Glomerular endothelial cell (primary cell): ENCODE data around the gene ZNF491. TPM values are rescaled to one million over a fixed set of nuclear protein-coding genes. Genes with fewer than 3 reads are reported as not detected.
"Not testable (repeated sequence)": the region's sequence is repeated elsewhere in the genome, so short reads cannot be mapped to it uniquely, and the experiment has no call there.

ENCODE experiments used
- DNase-seq: peaks from one replicate; pipeline ENCODE4 v3.0.0-alpha.2; 2011; ENCODE audit warnings: low read depth, low spot score; ENCODE audit errors: extremely low read depth
- total RNA-seq: library from RNA; depleted of rRNA; stranded (reverse); fragments of >200 nt; gene quantifications from 2 replicates; pipeline ENCODE4 v1.2.3, GENCODE V29; 2015

Gene ZNF491
- total RNA-seq, 1 donor from 2014 or later: 3.1 TPM

GRCh38 chr19:11806354-11807098 is 8.2 kb downstream of the ZNF491 start:
- DNase-seq: no peak

- DNase-seq: no peak
These were observed 8.7 kb downstream of the ZNF491 start for GRCh38 chr19:11807099-11807380.

GRCh38 chr19:11813703-11814028 is 15.3 kb downstream of the ZNF491 start:
- DNase-seq: no peak

- DNase-seq: peak; percentile 51
These were observed 15.8 kb downstream of the ZNF491 start, which contains the start of gene ZNF440 for GRCh38 chr19:11814029-11814699. TSS of gene ZNF440 (plus strand) at chr19:11814273. CDS start at chr19:11814448, 175 bp downstream.

- no peak for DNase-seq
These were observed 16.3 kb downstream of the ZNF491 start for GRCh38 chr19:11814700-11815035.

GRCh38 chr19:11821474-11822109 is 23.3 kb downstream of the ZNF491 start:
- DNase-seq: no peak

- not testable (repeated sequence) for DNase-seq
These were observed 30.9 kb downstream of the ZNF491 start for GRCh38 chr19:11828957-11829876.

- DNase-seq: no peak
These were observed 34.1 kb downstream of the ZNF491 start for GRCh38 chr19:11832253-11832912.

GRCh38 chr19:11833541-11833940 is 35.2 kb downstream of the ZNF491 start:
- no peak for DNase-seq

GRCh38 chr19:11835626-11836066 is 37.3 kb downstream of the ZNF491 start:
- DNase-seq: not testable (repeated sequence)

- DNase-seq: no peak
These were observed 45.4 kb downstream of the ZNF491 start for GRCh38 chr19:11843722-11844121.

- not testable (repeated sequence) for DNase-seq
These were observed 49.3 kb downstream of the ZNF491 start for GRCh38 chr19:11847615-11848014.

- no peak for DNase-seq
These were observed 49.9 kb downstream of the ZNF491 start for GRCh38 chr19:11848200-11848593.

GRCh38 chr19:11848594-11849469 is 50.5 kb downstream of the ZNF491 start, which contains the start of gene ZNF439:
TSS of gene ZNF439 (plus strand) at chr19:11848726. CDS start at chr19:11848868, 142 bp downstream.
- DNase-seq: no peak

- not testable (repeated sequence) for DNase-seq
These were observed 52.0 kb downstream of the ZNF491 start for GRCh38 chr19:11850289-11850688.

GRCh38 chr19:11853358-11853757 is 55.0 kb downstream of the ZNF491 start:
- DNase-seq: no peak

GRCh38 chr19:11856596-11857250 is 58.4 kb downstream of the ZNF491 start:
- no peak for DNase-seq
